HL-60/S4 (cell line): Measurements from ENCODE around the gene NNAT.
"Not testable (repeated sequence)": the region's sequence is repeated elsewhere in the genome, so short reads cannot be mapped to it uniquely, and the experiment has no call there.

Source experiments
- in situ Hi-C: fragments of 300-500 bp; cut with MboI; formaldehyde crosslinking; loops from 2 replicates; pipeline ENCODE4 v1.14.3; 2022; ENCODE audit warnings: low sequenced_read_pairs

Gene NNAT

GRCh38 chr20:37521061-37521771 is at the start of gene NNAT:
NNAT (plus strand) TSS chr20:37521250; CDS start chr20:37521332, 82 bp downstream.
- in situ Hi-C loops, result no loop called here

GRCh38 chr20:37471741-37472235 is 49.3 kb upstream of the NNAT start:
- in situ Hi-C loops, result no loop called here

GRCh38 chr20:37472435-37472834 is 48.6 kb upstream of the NNAT start:
- in situ Hi-C loops, result not testable (repeated sequence)

- in situ Hi-C loops, result no loop called here
Measured at GRCh38 chr20:37473249-37474000, 47.6 kb upstream of the NNAT start.

GRCh38 chr20:37474386-37474785 is 46.7 kb upstream of the NNAT start:
- in situ Hi-C loops, result no loop called here

GRCh38 chr20:37475252-37475651 is 45.8 kb upstream of the NNAT start:
- in situ Hi-C loops, result no loop called here

GRCh38 chr20:37477041-37477440 is 44.0 kb upstream of the NNAT start:
- in situ Hi-C loops, result no loop called here

GRCh38 chr20:37479266-37479665 is 41.8 kb upstream of the NNAT start:
- in situ Hi-C loops, result no loop called here

GRCh38 chr20:37479925-37480691 is 40.9 kb upstream of the NNAT start:
- in situ Hi-C loops, result no loop called here

- in situ Hi-C loops, result no loop called here
Measured at GRCh38 chr20:37480919-37481318, 40.1 kb upstream of the NNAT start.

GRCh38 chr20:37481610-37482009 is 39.4 kb upstream of the NNAT start:
- in situ Hi-C loops, result no loop called here

- in situ Hi-C loops, result no loop called here
Measured at GRCh38 chr20:37484331-37484730, 36.7 kb upstream of the NNAT start.

GRCh38 chr20:37486209-37486608 is 34.8 kb upstream of the NNAT start:
- in situ Hi-C loops, result not testable (repeated sequence)

- in situ Hi-C loops, result no loop called here
Measured at GRCh38 chr20:37490663-37491350, 30.2 kb upstream of the NNAT start.

- in situ Hi-C loops, result no loop called here
Measured at GRCh38 chr20:37492096-37492625, 28.9 kb upstream of the NNAT start.

- in situ Hi-C loops, result no loop called here
Measured at GRCh38 chr20:37492945-37493344, 28.1 kb upstream of the NNAT start.

GRCh38 chr20:37494301-37494700 is 26.7 kb upstream of the NNAT start:
- in situ Hi-C loops, result no loop called here

- in situ Hi-C loops, result no loop called here
Measured at GRCh38 chr20:37494796-37495195, 26.3 kb upstream of the NNAT start.

- in situ Hi-C loops, result no loop called here
Measured at GRCh38 chr20:37498066-37498665, 22.9 kb upstream of the NNAT start.

- in situ Hi-C loops, result no loop called here
Measured at GRCh38 chr20:37500311-37500710, 20.7 kb upstream of the NNAT start.
